Measurements from ENCODE around the gene AKAP9. TPM values are rescaled to one million over a fixed set of nuclear protein-coding genes. Genes with fewer than 3 reads are reported as not detected.
A peak's percentile ranks its signal among the peaks of the same experiment; 100 is the strongest.
"Not testable (repeated sequence)": the region's sequence is repeated elsewhere in the genome, so short reads cannot be mapped to it uniquely, and the experiment has no call there.

Gene AKAP9
- total RNA-seq, 1 donor from 2014 or later, result 37.6 TPM

GRCh38 chr7:92134271-92135051, 193.8 kb downstream of the AKAP9 start, which contains the start of gene CYP51A1:
Gene CYP51A1 (minus strand): TSS chr7:92134477. CDS start chr7:92134364, 113 bp downstream.
- peak; percentile 86 for DNase-seq (ENCODE audit: low spot score)
- TF ChIP-seq CTCF (IDR thresholded peaks at IDR 0.05; ENCODE audit: unreplicated experiment), result no peak
- Mint-ChIP-seq H3K27me3 (ENCODE audit: unreplicated experiment) (peaks cover 15% of the 10 kb centered on the region), H3K4me3 (ENCODE audit: unreplicated experiment) (peak within 1 kb of the TSS; percentile 98), H3K27ac (ENCODE audit: unreplicated experiment) (peak within 1 kb of the TSS; percentile 99), H3K36me3 (ENCODE audit: low read depth, unreplicated experiment) (peaks cover 20% of the 10 kb centered on the region), H3K9me3 (ENCODE audit: unreplicated experiment) (no peaks in the 10 kb centered on the region), H3K4me1 (ENCODE audit: unreplicated experiment) (peaks cover 36% of the 10 kb centered on the region)

DNA sequence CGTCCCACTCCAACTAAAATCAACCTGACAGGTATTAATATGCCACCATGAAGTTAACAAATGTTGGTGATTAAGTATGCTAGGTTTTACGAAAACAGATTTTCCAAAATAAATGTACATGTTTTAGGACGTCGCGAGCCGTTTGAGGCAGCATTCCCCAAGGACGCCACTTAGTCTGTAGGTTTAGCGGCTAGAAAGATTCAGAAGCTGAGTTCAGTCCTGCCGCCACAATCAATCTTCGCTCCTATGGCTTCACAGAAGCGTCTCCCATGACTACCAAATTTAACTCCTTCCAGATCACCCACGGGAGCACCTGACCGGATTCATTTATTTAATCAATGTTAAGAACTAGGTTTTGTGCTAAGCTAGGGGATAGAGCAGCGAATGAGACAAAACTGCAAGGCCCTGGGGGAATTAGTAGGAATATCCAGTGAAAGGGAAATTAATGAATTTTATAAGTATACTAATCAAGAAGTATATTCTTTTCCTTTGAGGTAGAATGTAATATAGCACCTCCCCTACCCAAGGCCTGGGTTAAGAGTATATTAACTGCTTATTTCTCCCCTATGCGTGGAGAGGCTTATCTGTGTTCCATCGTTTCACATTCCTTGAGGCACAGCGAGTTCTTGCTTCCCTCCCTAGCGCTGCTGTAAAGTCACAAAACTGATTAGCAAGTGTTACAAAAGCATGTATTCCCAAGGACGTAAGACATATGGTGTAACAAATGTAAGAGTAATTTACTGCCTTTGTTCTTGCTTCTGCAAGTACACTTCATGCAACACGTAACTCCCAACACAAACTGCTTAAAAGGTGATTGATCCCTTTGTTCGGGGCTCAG, 194.6 kb downstream of the AKAP9 start:
- Mint-ChIP-seq H3K9me3 (ENCODE audit: unreplicated experiment) (no peaks in the 10 kb centered on the region), H3K27me3 (ENCODE audit: unreplicated experiment) (peaks cover 15% of the 10 kb centered on the region), H3K27ac (ENCODE audit: unreplicated experiment) (peak overlapping the region; percentile 99), H3K4me1 (ENCODE audit: unreplicated experiment) (peaks cover 36% of the 10 kb centered on the region), H3K4me3 (ENCODE audit: unreplicated experiment) (peak overlapping the region; percentile 98), H3K36me3 (ENCODE audit: low read depth, unreplicated experiment) (peaks cover 16% of the 10 kb centered on the region)
- TF ChIP-seq CTCF (IDR thresholded peaks at IDR 0.05; ENCODE audit: unreplicated experiment), result no peak
- peak; percentile 7 for DNase-seq (ENCODE audit: low spot score)

DNA sequence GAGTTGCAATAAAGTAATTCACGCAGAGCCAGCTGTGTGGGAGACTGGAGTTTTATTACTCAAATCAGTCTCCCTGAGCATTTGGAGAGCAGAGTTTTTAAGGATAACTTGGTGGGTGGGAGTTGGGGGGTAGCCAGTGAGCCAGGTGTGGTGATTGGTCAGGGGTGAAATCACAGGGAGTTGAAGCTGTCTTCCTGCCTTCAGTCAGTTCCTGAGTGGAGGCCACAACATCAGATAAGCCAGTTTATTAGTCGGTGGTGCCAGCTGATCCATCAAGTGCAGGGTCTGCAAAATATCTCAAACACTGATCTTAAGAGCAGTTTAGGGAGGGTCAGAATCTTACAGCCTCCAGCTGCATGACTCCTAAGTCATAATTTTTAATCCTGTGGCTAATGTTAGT, 196.9 kb downstream of the AKAP9 start:
- Mint-ChIP-seq H3K4me3 (ENCODE audit: unreplicated experiment) (no peak overlapping the region), H3K9me3 (ENCODE audit: unreplicated experiment) (no peaks in the 10 kb centered on the region), H3K27me3 (ENCODE audit: unreplicated experiment) (peaks cover 16% of the 10 kb centered on the region), H3K4me1 (ENCODE audit: unreplicated experiment) (peaks cover 20% of the 10 kb centered on the region), H3K36me3 (ENCODE audit: low read depth, unreplicated experiment) (peaks cover 14% of the 10 kb centered on the region), H3K27ac (ENCODE audit: unreplicated experiment) (no peak overlapping the region)
- DNase-seq (ENCODE audit: low spot score), result no peak
- no peak for TF ChIP-seq CTCF (IDR thresholded peaks at IDR 0.05; ENCODE audit: unreplicated experiment)

DNA sequence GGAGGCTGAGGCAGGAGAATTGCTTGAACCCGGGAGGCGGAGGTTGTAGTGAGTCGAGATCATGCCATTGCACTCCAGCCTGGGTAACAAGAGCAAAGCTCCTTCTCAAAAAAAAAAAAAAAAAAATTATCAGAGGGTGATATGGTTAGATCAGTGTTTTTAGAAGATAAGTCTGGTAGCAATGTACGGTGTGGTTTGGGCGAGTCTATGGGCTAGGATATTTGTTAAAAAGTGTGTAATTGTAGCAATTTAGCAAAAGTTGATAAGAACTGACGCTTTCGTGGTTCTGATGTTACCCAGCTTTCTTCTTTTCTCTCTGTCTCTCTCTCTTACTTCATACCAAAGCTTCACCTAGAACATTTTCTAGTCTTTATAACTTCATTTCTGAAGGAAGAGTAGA, 200.5 kb downstream of the AKAP9 start:
- Mint-ChIP-seq H3K27ac (ENCODE audit: unreplicated experiment) (no peak overlapping the region), H3K27me3 (ENCODE audit: unreplicated experiment) (peaks cover 7% of the 10 kb centered on the region), H3K9me3 (ENCODE audit: unreplicated experiment) (no peaks in the 10 kb centered on the region), H3K36me3 (ENCODE audit: low read depth, unreplicated experiment) (peaks cover 7% of the 10 kb centered on the region), H3K4me1 (ENCODE audit: unreplicated experiment) (peaks cover 3% of the 10 kb centered on the region), H3K4me3 (ENCODE audit: unreplicated experiment) (no peak overlapping the region)
- TF ChIP-seq CTCF (IDR thresholded peaks at IDR 0.05; ENCODE audit: unreplicated experiment), result no peak
- DNase-seq (ENCODE audit: low spot score), result no peak

- not testable (repeated sequence) for H3K27ac Mint-ChIP-seq (ENCODE audit: unreplicated experiment); H3K4me3 Mint-ChIP-seq (ENCODE audit: unreplicated experiment); H3K36me3 Mint-ChIP-seq (ENCODE audit: low read depth, unreplicated experiment); H3K4me1 Mint-ChIP-seq (ENCODE audit: unreplicated experiment); H3K27me3 Mint-ChIP-seq (ENCODE audit: unreplicated experiment); H3K9me3 Mint-ChIP-seq (ENCODE audit: unreplicated experiment); DNase-seq (ENCODE audit: low spot score)
These were observed 202.1 kb downstream of the AKAP9 start for GRCh38 chr7:92142791-92143190.

DNA sequence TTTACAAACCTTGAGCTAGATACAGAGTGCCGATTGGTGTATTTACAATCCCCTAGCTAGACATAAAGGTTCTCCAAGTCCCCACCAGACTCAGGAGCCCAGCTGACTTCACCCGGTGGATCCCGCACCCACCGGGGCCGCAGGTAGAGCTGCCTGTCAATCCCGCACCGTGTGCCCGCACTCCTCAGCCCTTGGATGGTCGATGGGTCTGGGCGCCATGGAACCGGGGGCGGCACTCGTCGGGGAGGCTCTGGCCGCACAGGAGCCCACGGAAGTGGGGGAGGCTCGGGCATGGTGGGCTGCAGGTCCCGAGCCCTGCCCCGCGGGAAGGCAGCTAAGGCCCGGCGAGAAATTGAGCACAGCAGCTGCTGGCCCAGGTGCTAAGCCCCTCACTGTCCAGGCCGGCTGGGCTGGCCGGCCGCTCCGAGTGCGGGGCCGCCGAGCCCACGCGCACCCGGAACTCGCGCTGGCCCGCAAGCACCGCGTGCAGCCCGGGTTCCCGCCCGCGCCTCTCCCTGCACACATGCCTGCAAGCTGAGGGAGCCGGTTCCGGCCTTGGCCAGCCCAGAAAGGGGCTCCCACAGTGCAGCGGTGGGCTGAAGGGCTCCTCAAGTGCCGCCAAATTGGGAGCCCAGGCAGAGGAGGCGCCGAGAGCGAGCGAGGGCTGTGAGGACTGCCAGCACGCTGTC, 202.7 kb downstream of the AKAP9 start:
- H3K36me3 Mint-ChIP-seq (ENCODE audit: low read depth, unreplicated experiment); H3K9me3 Mint-ChIP-seq (ENCODE audit: unreplicated experiment); H3K27me3 Mint-ChIP-seq (ENCODE audit: unreplicated experiment); DNase-seq (ENCODE audit: low spot score); H3K27ac Mint-ChIP-seq (ENCODE audit: unreplicated experiment); H3K4me1 Mint-ChIP-seq (ENCODE audit: unreplicated experiment); H3K4me3 Mint-ChIP-seq (ENCODE audit: unreplicated experiment): not testable (repeated sequence)

All from endothelial cell (in vitro differentiated cells).